Astrocyte (in vitro differentiated cells and primary cell): ENCODE data around the gene NRSN2. TPM values are rescaled to one million over a fixed set of nuclear protein-coding genes. Genes with fewer than 3 reads are reported as not detected.
"Not testable (repeated sequence)": the region's sequence is repeated elsewhere in the genome, so short reads cannot be mapped to it uniquely, and the experiment has no call there.

Experiments used
- DNase-seq: peaks from one replicate; pipeline ENCODE4 v3.0.0-alpha.2; 2010; ENCODE audit warnings: low read depth
- FAIRE-seq: peaks from 2 replicates; lab custom pipeline; 2011; peaks lifted over from hg19 to GRCh38; lab: Jason Lieb, UNC
- H2AFZ ChIP-seq: 2 replicates; pipeline ENCODE4 v1.6.0; 2012; ENCODE audit warnings: low read depth, low read length, inconsistent platforms
- H3K27ac ChIP-seq: 2 replicates; pipeline ENCODE4 v1.5.1; 2011; ENCODE audit warnings: low read depth, low read length, inconsistent platforms
- H3K27me3 ChIP-seq: 2 replicates; pipeline ENCODE4 v1.6.0; 2011; ENCODE audit warnings: low read length, inconsistent platforms; ENCODE audit not compliant: insufficient read depth
- H3K36me3 ChIP-seq: 2 replicates; pipeline ENCODE4 v1.5.1; 2011; ENCODE audit warnings: low read length, inconsistent platforms; ENCODE audit not compliant: insufficient read depth
- H3K4me1 ChIP-seq: 2 replicates; pipeline ENCODE4 v1.5.1; 2011; ENCODE audit warnings: low read length, inconsistent platforms; ENCODE audit not compliant: insufficient read depth
- H3K4me2 ChIP-seq: 2 replicates; pipeline ENCODE4 v1.6.0; 2012; ENCODE audit warnings: low read length, inconsistent platforms
- H3K4me3 ChIP-seq: 2 replicates; pipeline ENCODE4 v1.5.1; 2011; ENCODE audit warnings: low read depth, mild to moderate bottlenecking, low read length, inconsistent platforms; ENCODE audit not compliant: insufficient read depth
- H3K79me2 ChIP-seq: 2 replicates; pipeline ENCODE4 v1.6.0; 2012; ENCODE audit warnings: mild to moderate bottlenecking, low read length, inconsistent platforms; ENCODE audit not compliant: insufficient read depth
- H3K9ac ChIP-seq: 2 replicates; pipeline ENCODE4 v1.6.0; 2012; ENCODE audit warnings: mild to moderate bottlenecking, low read length, inconsistent platforms
- H3K9me3 ChIP-seq: 2 replicates; pipeline ENCODE4 v1.5.1; 2012; ENCODE audit warnings: low read depth, mild to moderate bottlenecking, low read length, inconsistent platforms; ENCODE audit not compliant: insufficient read depth
- H4K20me1 ChIP-seq: 2 replicates; pipeline ENCODE4 v1.6.0; 2012; ENCODE audit warnings: low read length, inconsistent platforms; ENCODE audit not compliant: insufficient read depth
- H3K27ac Mint-ChIP-seq: one replicate; pipeline ENCODE4 v1.8.0; 2021; ENCODE audit warnings: mild to moderate bottlenecking, mixed read lengths; ENCODE audit not compliant: unreplicated experiment
- H3K27me3 Mint-ChIP-seq: one replicate; pipeline ENCODE4 v1.8.0; 2021; ENCODE audit warnings: low read depth, mixed read lengths; ENCODE audit not compliant: unreplicated experiment
- H3K36me3 Mint-ChIP-seq: one replicate; pipeline ENCODE4 v1.8.0; 2021; ENCODE audit warnings: low read depth, mixed read lengths; ENCODE audit not compliant: unreplicated experiment
- H3K4me1 Mint-ChIP-seq: one replicate; pipeline ENCODE4 v1.8.0; 2021; ENCODE audit warnings: low read depth, mixed read lengths; ENCODE audit not compliant: unreplicated experiment
- H3K4me3 Mint-ChIP-seq: one replicate; pipeline ENCODE4 v1.8.0; 2021; ENCODE audit warnings: mild to moderate bottlenecking, moderate library complexity, mixed read lengths; ENCODE audit not compliant: unreplicated experiment
- H3K9me3 Mint-ChIP-seq: one replicate; pipeline ENCODE4 v1.8.0; 2021; ENCODE audit warnings: mild to moderate bottlenecking, mixed read lengths; ENCODE audit not compliant: unreplicated experiment
- EZH2 ChIP-seq: IDR thresholded peaks from 2 replicates; pipeline ENCODE4 v1.6.1; 2012; ENCODE audit warnings: mild to moderate bottlenecking, low read length, inconsistent platforms; ENCODE audit not compliant: insufficient read depth
- total RNA-seq: library from RNA; stranded (reverse); gene quantifications from 2 replicates; pipeline ENCODE4 v1.2.1, GENCODE V29; 2021
- TF ChIP-seq, protein P1 (sequence below): IDR thresholded peaks from 2 replicates; pipeline ENCODE4 v1.5.1; 2011; ENCODE audit warnings: low read depth, mild to moderate bottlenecking, inconsistent platforms, low read length, moderate library complexity; ENCODE audit not compliant: insufficient read depth

NRSN2 gene
- total RNA-seq, 1 donor from 2014 or later: 57.8 TPM

DNA sequence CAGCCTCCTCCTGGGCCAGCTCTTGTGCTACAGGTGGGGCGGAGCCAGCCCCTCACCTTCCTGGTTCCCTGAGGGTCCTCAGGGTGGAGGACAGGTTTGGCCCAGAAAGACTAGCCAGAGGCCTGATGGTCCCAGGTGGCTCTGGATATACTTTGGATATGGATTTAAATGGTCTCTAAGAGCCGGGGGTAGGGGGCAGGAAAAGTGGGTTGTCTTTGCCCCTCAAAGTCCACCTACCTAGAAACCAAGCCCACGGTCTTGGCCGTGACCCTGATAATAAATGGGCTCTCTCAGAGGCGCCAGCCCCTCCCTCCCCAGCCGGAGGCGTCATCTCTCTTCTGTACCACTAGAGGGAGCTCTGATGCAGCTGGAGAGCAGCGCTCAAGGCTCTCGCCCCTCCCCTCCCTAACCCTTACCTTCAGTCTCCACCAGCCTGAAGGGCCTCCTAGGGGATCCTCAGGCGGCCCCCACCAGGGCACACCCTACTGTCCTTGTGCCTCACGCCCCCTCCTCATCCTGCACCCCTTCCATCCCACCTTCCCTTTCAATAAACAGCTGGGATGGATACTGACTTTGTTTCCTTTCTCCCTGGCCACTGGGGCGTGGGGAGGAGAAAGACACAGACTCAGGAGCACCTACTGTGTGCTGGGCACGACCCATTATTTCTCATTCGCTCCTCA lies 7.5 kb downstream of the NRSN2 start:
- DNase-seq: peak; percentile 40
- H3K27me3 Mint-ChIP-seq: peaks cover 2% of the 10 kb centered on the region
- Histone ChIP-seq H4K20me1 (peaks cover 6% of the 10 kb centered on the region), H3K27ac (no peak overlapping the region), H3K9ac (peak overlapping the region; percentile 44), H3K9me3 (no peaks in the 10 kb centered on the region), H3K36me3 (peaks cover 3% of the 10 kb centered on the region), H3K27me3 (no peaks in the 10 kb centered on the region), H3K4me2 (no peak overlapping the region), H3K4me1 (no peaks in the 10 kb centered on the region), H2AFZ (no peak overlapping the region), H3K79me2 (no peaks in the 10 kb centered on the region), H3K4me3 (no peak overlapping the region)
- H3K4me3 Mint-ChIP-seq: no peak overlapping the region
- no peak for TF ChIP-seq EZH2
- TF ChIP-seq, protein P1, sequence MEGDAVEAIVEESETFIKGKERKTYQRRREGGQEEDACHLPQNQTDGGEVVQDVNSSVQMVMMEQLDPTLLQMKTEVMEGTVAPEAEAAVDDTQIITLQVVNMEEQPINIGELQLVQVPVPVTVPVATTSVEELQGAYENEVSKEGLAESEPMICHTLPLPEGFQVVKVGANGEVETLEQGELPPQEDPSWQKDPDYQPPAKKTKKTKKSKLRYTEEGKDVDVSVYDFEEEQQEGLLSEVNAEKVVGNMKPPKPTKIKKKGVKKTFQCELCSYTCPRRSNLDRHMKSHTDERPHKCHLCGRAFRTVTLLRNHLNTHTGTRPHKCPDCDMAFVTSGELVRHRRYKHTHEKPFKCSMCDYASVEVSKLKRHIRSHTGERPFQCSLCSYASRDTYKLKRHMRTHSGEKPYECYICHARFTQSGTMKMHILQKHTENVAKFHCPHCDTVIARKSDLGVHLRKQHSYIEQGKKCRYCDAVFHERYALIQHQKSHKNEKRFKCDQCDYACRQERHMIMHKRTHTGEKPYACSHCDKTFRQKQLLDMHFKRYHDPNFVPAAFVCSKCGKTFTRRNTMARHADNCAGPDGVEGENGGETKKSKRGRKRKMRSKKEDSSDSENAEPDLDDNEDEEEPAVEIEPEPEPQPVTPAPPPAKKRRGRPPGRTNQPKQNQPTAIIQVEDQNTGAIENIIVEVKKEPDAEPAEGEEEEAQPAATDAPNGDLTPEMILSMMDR: peak; percentile 84
- H3K9me3 Mint-ChIP-seq: no peaks in the 10 kb centered on the region
- H3K27ac Mint-ChIP-seq: no peak overlapping the region
- peaks cover 19% of the 10 kb centered on the region for H3K36me3 Mint-ChIP-seq
- peaks cover 5% of the 10 kb centered on the region for H3K4me1 Mint-ChIP-seq
- peak; percentile 29 for FAIRE-seq

DNA sequence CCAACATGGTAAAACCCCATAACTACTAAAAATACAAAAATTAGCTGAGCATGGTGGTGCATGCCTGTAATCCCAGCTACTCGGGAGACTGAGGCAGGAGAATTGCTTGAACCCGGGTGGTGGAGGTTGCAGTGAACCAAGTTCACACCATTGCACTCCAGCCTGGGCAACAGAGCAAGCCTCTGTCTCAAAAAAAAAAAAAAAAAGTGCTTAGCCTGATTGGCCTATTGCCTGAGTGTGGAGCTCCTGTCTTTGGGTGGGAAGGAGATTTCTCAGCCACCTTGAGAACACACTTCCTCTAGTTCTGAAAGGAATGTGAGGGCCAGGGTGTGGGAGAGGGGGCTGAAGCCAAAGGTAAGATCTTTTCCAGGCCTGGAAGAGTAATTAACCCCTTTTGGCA lies 9.2 kb downstream of the NRSN2 start:
- H3K4me3 ChIP-seq, DNase-seq, H4K20me1 ChIP-seq, FAIRE-seq, H3K4me3 Mint-ChIP-seq, H3K79me2 ChIP-seq, H3K27me3 ChIP-seq, H3K4me1 ChIP-seq, H3K4me2 ChIP-seq, H3K36me3 ChIP-seq, H3K27me3 Mint-ChIP-seq, H3K27ac ChIP-seq, H3K9me3 ChIP-seq, H2AFZ ChIP-seq, H3K9ac ChIP-seq, H3K9me3 Mint-ChIP-seq: not testable (repeated sequence)
- peak overlapping the region; percentile 53 for H3K27ac Mint-ChIP-seq
- peaks cover 18% of the 10 kb centered on the region for H3K4me1 Mint-ChIP-seq
- H3K36me3 Mint-ChIP-seq: peaks cover 17% of the 10 kb centered on the region

DNA sequence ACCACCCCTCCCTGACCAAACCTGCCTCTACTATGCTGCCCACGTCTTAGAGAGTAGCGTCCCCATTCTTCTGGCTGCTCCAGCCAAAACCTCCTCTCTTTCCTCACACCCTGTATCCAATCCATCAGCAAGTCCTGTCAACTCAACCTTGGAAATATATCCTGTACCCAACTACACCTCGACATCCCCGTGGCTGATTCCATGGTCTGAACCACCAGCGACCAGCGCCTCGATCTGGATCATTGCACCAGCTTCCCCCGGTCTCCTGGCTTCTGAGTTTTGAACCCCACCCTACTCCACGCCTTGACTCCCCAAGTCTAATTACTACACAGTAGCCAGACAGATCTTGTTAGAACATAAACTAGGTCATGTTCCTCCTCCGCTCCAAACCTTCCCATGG lies 9.8 kb downstream of the NRSN2 start:
- H3K27ac Mint-ChIP-seq: no peak overlapping the region
- no peak for TF ChIP-seq EZH2
- TF ChIP-seq, protein P1: no peak

More for the DNA sequence above, 9.8 kb downstream of the NRSN2 start:
- Histone ChIP-seq H3K4me1 (no peaks in the 10 kb centered on the region), H3K4me3 (no peak overlapping the region), H3K27me3 (no peaks in the 10 kb centered on the region), H4K20me1 (peaks cover 6% of the 10 kb centered on the region), H2AFZ (no peak overlapping the region), H3K4me2 (no peak overlapping the region), H3K9me3 (no peaks in the 10 kb centered on the region), H3K79me2 (no peaks in the 10 kb centered on the region), H3K36me3 (no peaks in the 10 kb centered on the region), H3K9ac (no peak overlapping the region), H3K27ac (no peak overlapping the region)
- FAIRE-seq: no peak
- peaks cover 20% of the 10 kb centered on the region for H3K4me1 Mint-ChIP-seq
- H3K27me3 Mint-ChIP-seq: peaks cover 2% of the 10 kb centered on the region
- DNase-seq: no peak
- H3K4me3 Mint-ChIP-seq: no peak overlapping the region
- H3K36me3 Mint-ChIP-seq: peaks cover 12% of the 10 kb centered on the region
- H3K9me3 Mint-ChIP-seq: no peaks in the 10 kb centered on the region
